Ishikawa (cell line): ENCODE data around the gene RPRD1B.

Experiments
- CEBPB ChIP-seq: IDR thresholded peaks from 2 replicates; pipeline ENCODE4 v1.6.1; 2012
- CREB1 ChIP-seq: IDR thresholded peaks from 2 replicates; pipeline ENCODE4 v1.6.1; 2012; ENCODE audit warnings: low read depth
- EGR1 ChIP-seq: IDR thresholded peaks from 2 replicates; pipeline ENCODE4 v1.6.1; 2012
- EP300 ChIP-seq: IDR thresholded peaks from 2 replicates; pipeline ENCODE4 v1.6.1; 2012; ENCODE audit warnings: borderline replicate concordance
- FOXM1 ChIP-seq: IDR thresholded peaks from 2 replicates; pipeline ENCODE4 v1.6.1; 2012; ENCODE audit warnings: low read depth, borderline replicate concordance
- MAX ChIP-seq: IDR thresholded peaks from 2 replicates; pipeline ENCODE4 v1.6.1; 2012
- NFIC ChIP-seq: IDR thresholded peaks from 2 replicates; pipeline ENCODE4 v1.6.1; 2012
- RAD21 ChIP-seq: IDR thresholded peaks from 2 replicates; pipeline ENCODE4 v1.6.1; 2012; ENCODE audit warnings: low read depth
- REST ChIP-seq: IDR thresholded peaks from 2 replicates; pipeline ENCODE4 v1.6.1; 2012; ENCODE audit warnings: low read depth, mild to moderate bottlenecking
- TAF1 ChIP-seq: IDR thresholded peaks from 2 replicates; pipeline ENCODE4 v1.6.1; 2012; ENCODE audit warnings: low read depth, mild to moderate bottlenecking
- TCF12 ChIP-seq: IDR thresholded peaks from 2 replicates; pipeline ENCODE4 v1.6.1; 2012; ENCODE audit warnings: low read depth
- TEAD4 ChIP-seq: IDR thresholded peaks from 2 replicates; pipeline ENCODE4 v1.6.1; 2012
- USF1 ChIP-seq: IDR thresholded peaks from 2 replicates; pipeline ENCODE4 v1.6.1; 2012
- YY1 ChIP-seq: IDR thresholded peaks from 2 replicates; pipeline ENCODE4 v1.6.1; 2012; ENCODE audit warnings: low read depth
- ZBTB7A ChIP-seq: IDR thresholded peaks from 2 replicates; pipeline ENCODE4 v1.6.1; 2012; ENCODE audit warnings: low read depth

Gene RPRD1B

GRCh38 chr20:38132910-38133501 is 99.5 kb downstream of the RPRD1B start:
- TF ChIP-seq ZBTB7A (no peak), NFIC (no peak), RAD21 (no peak), TCF12 (no peak), TEAD4 (no peak), MAX (no peak), CREB1 (no peak), EP300 (no peak), FOXM1 (no peak), CEBPB (no peak), USF1 (no peak), YY1 (no peak), REST (no peak), EGR1 (no peak), TAF1 (no peak)

- TF ChIP-seq EP300 (no peak), NFIC (no peak), ZBTB7A (no peak), REST (no peak)
Observed at GRCh38 chr20:38133680-38134426, 100.3 kb downstream of the RPRD1B start.

- TF ChIP-seq TCF12 (peak; percentile 62), TEAD4 (peak; percentile 72), USF1 (no peak), ZBTB7A (no peak), NFIC (peak; percentile 89), CREB1 (no peak), EGR1 (no peak), EP300 (peak; percentile 75), YY1 (no peak), FOXM1 (no peak), TAF1 (no peak), MAX (0 out of 2 replicates have a peak, but pooled peaks have one; percentile 46), REST (no peak), CEBPB (no peak), RAD21 (peak; percentile 28; the same call in 1 of the 2 replicates)
Observed at GRCh38 chr20:38134427-38135270, 101.1 kb downstream of the RPRD1B start.

GRCh38 chr20:38135271-38135650 is 101.7 kb downstream of the RPRD1B start:
- TF ChIP-seq EP300 (no peak), NFIC (no peak), REST (no peak), CEBPB (no peak), USF1 (no peak), FOXM1 (no peak), TAF1 (no peak), MAX (no peak), YY1 (no peak), EGR1 (no peak), TEAD4 (no peak), ZBTB7A (no peak), TCF12 (no peak), RAD21 (no peak), CREB1 (no peak)
